Panc1 (cell line): ENCODE measurements around the gene CFDP1. TPM values are rescaled to one million over a fixed set of nuclear protein-coding genes. Genes with fewer than 3 reads are reported as not detected.

Source experiments
- ATAC-seq: fragments of 200-7000 bp; cut with Tn5 transposase; 2 replicates; pipeline ENCODE4 v1.9.1; 2020; ENCODE audit warnings: mild to moderate bottlenecking, moderate library complexity
- BruUV-seq: library from RNA; stranded (reverse); fragments of 400-500 nt; replicated peaks from 2 replicates; lab custom pipeline; 2021; lab: Mats Ljungman, UMichigan
- CTCF ChIA-PET: fragments of 300-600 bp; sonication (Branson Sonifier 250); formaldehyde crosslinking; loops from one replicate; lab custom pipeline; 2022; ENCODE audit warnings: antibody characterized with exemption; lab: Charles Lee
- POLR2A ChIA-PET: fragments of 300-600 bp; sonication (Branson Sonifier 250); formaldehyde crosslinking; loops from one replicate; lab custom pipeline; 2022; ENCODE audit warnings: antibody characterized with exemption; lab: Charles Lee
- DNase-seq: peaks from one replicate; pipeline ENCODE4 v3.0.0-alpha.2; 2010; ENCODE audit warnings: low read depth, low spot score
- H3K27ac ChIP-seq: 2 replicates; pipeline ENCODE4 v1.5.1; 2011; ENCODE audit warnings: mild to moderate bottlenecking, low read length, inconsistent platforms
- H3K27me3 ChIP-seq: fragments of 200-500 bp; sonication (Bioruptor generic); 2 replicates; pipeline ENCODE4 v1.6.0; 2014; ENCODE audit warnings: low read length, inconsistent platforms; ENCODE audit not compliant: control insufficient read depth, insufficient read depth
- H3K36me3 ChIP-seq: fragments of 200-500 bp; sonication (Bioruptor generic); 2 replicates; pipeline ENCODE4 v1.5.1; 2014; ENCODE audit warnings: inconsistent platforms, mild to moderate bottlenecking, low read length, moderate library complexity; ENCODE audit not compliant: control insufficient read depth, insufficient read depth
- H3K4me1 ChIP-seq: 2 replicates; pipeline ENCODE4 v1.5.1; 2011; ENCODE audit warnings: inconsistent platforms, mild to moderate bottlenecking, low read length, moderate library complexity; ENCODE audit not compliant: control insufficient read depth, insufficient read depth
- H3K4me3 ChIP-seq, 2 experiments: 2 replicates each; pipeline ENCODE4 v1.5.1; 2011 to 2012; ENCODE audit warnings: low read depth in 2 of 2, low read length in 2 of 2, mild to moderate bottlenecking in 2 of 2, inconsistent platforms in 1 of 2, moderate library complexity in 1 of 2
- H3K9me3 ChIP-seq: fragments of 200-500 bp; sonication (Bioruptor generic); 2 replicates; pipeline ENCODE4 v1.5.1; 2014; ENCODE audit warnings: low read depth, mild to moderate bottlenecking, inconsistent platforms, low read length, moderate library complexity; ENCODE audit not compliant: control insufficient read depth, insufficient read depth
- POLR2AphosphoS5 ChIP-seq: IDR thresholded peaks from 2 replicates; pipeline ENCODE4 v1.6.1; 2012; ENCODE audit warnings: mild to moderate bottlenecking, low read depth, low read length, moderate library complexity
- SIN3A ChIP-seq: IDR thresholded peaks from 2 replicates; pipeline ENCODE4 v1.6.1; 2012; ENCODE audit warnings: low read depth, mild to moderate bottlenecking, low read length, moderate library complexity, borderline replicate concordance; ENCODE audit not compliant: insufficient read depth
- TCF7L2 ChIP-seq: IDR thresholded peaks from 2 replicates; pipeline ENCODE4 v1.6.1; 2011; ENCODE audit warnings: mild to moderate bottlenecking, low read depth, low read length, inconsistent platforms
- in situ Hi-C: cut with HindIII; loops from 2 replicates; pipeline ENCODE4 v1.10.0; 2016; ENCODE audit warnings: low sequenced_read_pairs, low pct_unique_long_range_greater_than_20kb
- intact Hi-C: fragments of 100-400 bp; cut with micrococcal nuclease; formaldehyde crosslinking; loops from one replicate; pipeline ENCODE4 v1.10.0; 2022; ENCODE audit not compliant: unreplicated experiment
- total RNA-seq: library from RNA; stranded (reverse); gene quantifications from one replicate; pipeline ENCODE4 v1.2.1, GENCODE V29; 2021; ENCODE audit not compliant: unreplicated experiment
- TF ChIP-seq, protein P1 (sequence below), 2 experiments: IDR thresholded peaks; 2 replicates each; pipeline ENCODE4 v1.6.1; 2011 to 2012; ENCODE audit warnings: low read depth in 2 of 2, control low read depth in 1 of 2, low read length in 1 of 2, mild to moderate bottlenecking in 1 of 2, moderate library complexity in 1 of 2; ENCODE audit not compliant: insufficient read depth in 1 of 2
- TF ChIP-seq, protein P2 (sequence below): fragments of 450-650 bp; IDR thresholded peaks from 2 replicates; pipeline ENCODE4 v1.5.1; 2017; ENCODE audit warnings: mild to moderate bottlenecking

CFDP1 gene
- total RNA-seq, 1 experiment from 2014 or later = 25.7 TPM

DNA sequence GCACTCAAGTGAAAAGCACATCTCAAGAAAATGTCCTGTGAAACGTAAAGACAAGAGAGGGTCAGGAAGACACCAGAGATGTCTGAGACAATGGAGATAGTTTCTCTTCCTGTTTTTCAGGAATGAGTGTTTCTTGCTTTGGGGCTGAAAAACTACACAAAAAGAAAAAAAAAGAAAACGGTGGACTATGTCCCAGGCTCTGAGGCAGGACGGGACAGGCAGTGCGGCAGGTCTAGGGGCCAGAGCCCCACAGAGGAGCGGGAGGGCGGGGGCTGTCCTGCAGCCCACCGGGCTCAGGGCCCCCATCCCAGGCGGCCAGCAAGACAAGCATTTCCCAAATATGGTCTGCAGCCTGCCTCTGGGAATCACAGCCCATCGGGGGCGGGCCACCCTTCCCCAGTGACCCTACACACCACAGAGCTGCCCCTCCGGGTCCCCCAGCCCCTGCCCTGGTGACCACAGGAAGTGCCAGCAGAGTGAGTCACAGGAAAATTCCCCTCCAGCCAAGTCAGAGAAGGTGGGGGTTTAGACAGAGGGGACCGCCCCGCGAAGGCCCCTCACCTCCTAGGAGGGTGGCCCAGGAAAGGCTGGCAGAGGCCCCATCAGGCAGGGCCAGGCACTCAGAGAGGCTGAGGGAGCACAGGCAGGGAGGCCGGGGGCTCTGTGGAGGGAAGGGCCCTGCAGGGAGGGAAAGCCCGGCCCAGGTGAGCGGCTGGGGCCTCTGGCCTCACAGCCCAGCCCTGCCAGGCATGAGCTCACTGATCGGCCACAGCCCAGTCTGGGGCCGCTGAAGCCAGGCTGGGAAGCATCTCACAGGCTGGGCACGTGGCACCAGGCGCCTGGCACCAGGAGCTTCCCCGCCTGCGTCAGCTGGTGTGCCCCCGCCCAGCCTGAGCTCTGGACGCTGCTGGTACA is 188.2 kb downstream of the CFDP1 start:
- peaks cover 66% of the 10 kb centered on the region for H3K4me1 ChIP-seq
- CTCF ChIA-PET = interaction anchor here (1.3 kb wide), 1 partner anchor 11 kb away, joined by 4 read pairs; no protein-coding TSS in a partner anchor
- H3K27me3 ChIP-seq = no peaks in the 10 kb centered on the region
- ATAC-seq = peak; percentile 75
- no TSS peak for BruUV-seq
- POLR2A ChIA-PET = interaction anchor here (0.8 to 1.0 kb wide), 2 partner anchors 61 to 113 kb away, joined by 3 to 6 read pairs; no protein-coding TSS in a partner anchor
- in situ Hi-C loops = no loop called here
- H3K9me3 ChIP-seq = no peaks in the 10 kb centered on the region
- peak overlapping the region; percentile 95 for H3K27ac ChIP-seq
- TF ChIP-seq, protein P1, sequence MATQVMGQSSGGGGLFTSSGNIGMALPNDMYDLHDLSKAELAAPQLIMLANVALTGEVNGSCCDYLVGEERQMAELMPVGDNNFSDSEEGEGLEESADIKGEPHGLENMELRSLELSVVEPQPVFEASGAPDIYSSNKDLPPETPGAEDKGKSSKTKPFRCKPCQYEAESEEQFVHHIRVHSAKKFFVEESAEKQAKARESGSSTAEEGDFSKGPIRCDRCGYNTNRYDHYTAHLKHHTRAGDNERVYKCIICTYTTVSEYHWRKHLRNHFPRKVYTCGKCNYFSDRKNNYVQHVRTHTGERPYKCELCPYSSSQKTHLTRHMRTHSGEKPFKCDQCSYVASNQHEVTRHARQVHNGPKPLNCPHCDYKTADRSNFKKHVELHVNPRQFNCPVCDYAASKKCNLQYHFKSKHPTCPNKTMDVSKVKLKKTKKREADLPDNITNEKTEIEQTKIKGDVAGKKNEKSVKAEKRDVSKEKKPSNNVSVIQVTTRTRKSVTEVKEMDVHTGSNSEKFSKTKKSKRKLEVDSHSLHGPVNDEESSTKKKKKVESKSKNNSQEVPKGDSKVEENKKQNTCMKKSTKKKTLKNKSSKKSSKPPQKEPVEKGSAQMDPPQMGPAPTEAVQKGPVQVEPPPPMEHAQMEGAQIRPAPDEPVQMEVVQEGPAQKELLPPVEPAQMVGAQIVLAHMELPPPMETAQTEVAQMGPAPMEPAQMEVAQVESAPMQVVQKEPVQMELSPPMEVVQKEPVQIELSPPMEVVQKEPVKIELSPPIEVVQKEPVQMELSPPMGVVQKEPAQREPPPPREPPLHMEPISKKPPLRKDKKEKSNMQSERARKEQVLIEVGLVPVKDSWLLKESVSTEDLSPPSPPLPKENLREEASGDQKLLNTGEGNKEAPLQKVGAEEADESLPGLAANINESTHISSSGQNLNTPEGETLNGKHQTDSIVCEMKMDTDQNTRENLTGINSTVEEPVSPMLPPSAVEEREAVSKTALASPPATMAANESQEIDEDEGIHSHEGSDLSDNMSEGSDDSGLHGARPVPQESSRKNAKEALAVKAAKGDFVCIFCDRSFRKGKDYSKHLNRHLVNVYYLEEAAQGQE (IDR thresholded peaks at IDR 0.05; ENCODE audit: insufficient read depth in 1 of 2, low read depth in 2 of 2, low read length in 1 of 2) = no peak
- TF ChIP-seq POLR2AphosphoS5 = no peak
- 0 out of 2 replicates have a peak, but pooled peaks have one; percentile 41 for TF ChIP-seq SIN3A
- 0 out of 2 replicates have a peak, but pooled peaks have one; percentile 40 for TF ChIP-seq TCF7L2
- intact Hi-C loops = no loop called here
- H3K36me3 ChIP-seq = no peaks in the 10 kb centered on the region; the same call in 1 of the 2 replicates
- H3K4me3 ChIP-seq = peak overlapping the region in 1 of 2 experiments; percentile 20; a peak in 1 of 4 replicates
- peak; percentile 74 for DNase-seq

DNA sequence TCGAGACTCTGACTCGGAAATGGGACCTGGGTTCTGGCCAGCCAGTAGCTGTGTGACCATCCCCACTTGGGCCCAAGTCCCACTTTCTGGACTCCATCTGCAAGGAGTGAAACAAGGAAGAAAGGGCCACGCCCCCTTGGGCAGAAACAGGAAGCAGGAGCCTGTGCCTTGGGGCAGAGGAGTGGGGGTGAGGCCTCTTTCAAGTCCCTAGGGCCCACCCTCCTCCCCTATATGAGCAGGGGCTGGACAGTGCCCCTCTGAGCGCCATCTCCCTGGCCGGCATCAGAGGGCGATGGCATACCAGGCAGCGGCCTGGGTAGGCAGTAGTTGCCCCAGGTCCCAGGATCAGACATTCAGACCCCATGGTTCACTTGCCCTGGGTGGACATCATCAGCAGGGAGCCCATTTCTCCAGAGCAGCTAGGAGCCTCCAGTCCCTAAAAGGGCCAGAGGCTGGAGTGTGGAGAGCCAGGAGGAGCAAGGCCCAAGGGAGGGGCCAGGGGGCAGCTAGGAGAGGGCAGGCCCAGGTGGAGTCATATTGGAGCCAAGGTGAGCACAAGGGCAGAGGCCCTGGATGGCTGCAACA is 189.0 kb downstream of the CFDP1 start:
- no TSS peak for BruUV-seq
- Histone ChIP-seq H3K4me1 (peaks cover 72% of the 10 kb centered on the region), H3K9me3 (no peaks in the 10 kb centered on the region), H3K27me3 (no peaks in the 10 kb centered on the region), H3K36me3 (no peaks in the 10 kb centered on the region; the same call in 1 of the 2 replicates), H3K27ac (peak overlapping the region; percentile 95), H3K4me3 (no peak overlapping the region)
- ATAC-seq (no peak), DNase-seq (no peak)
- intact Hi-C loops (no loop called here), in situ Hi-C loops (no loop called here)
- ChIA-PET CTCF (no interaction called here), POLR2A (no interaction called here)
- no peak for TF ChIP-seq POLR2AphosphoS5
- TF ChIP-seq, protein P2, sequence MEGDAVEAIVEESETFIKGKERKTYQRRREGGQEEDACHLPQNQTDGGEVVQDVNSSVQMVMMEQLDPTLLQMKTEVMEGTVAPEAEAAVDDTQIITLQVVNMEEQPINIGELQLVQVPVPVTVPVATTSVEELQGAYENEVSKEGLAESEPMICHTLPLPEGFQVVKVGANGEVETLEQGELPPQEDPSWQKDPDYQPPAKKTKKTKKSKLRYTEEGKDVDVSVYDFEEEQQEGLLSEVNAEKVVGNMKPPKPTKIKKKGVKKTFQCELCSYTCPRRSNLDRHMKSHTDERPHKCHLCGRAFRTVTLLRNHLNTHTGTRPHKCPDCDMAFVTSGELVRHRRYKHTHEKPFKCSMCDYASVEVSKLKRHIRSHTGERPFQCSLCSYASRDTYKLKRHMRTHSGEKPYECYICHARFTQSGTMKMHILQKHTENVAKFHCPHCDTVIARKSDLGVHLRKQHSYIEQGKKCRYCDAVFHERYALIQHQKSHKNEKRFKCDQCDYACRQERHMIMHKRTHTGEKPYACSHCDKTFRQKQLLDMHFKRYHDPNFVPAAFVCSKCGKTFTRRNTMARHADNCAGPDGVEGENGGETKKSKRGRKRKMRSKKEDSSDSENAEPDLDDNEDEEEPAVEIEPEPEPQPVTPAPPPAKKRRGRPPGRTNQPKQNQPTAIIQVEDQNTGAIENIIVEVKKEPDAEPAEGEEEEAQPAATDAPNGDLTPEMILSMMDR = no peak
- TF ChIP-seq, protein P1 (IDR thresholded peaks at IDR 0.05; ENCODE audit: insufficient read depth in 1 of 2, low read depth in 2 of 2, low read length in 1 of 2) = no peak
- TF ChIP-seq SIN3A = no peak
- TF ChIP-seq TCF7L2 = no peak
